NCI-H187 treated with DMSO at 0.1 percent for 48 hours (cell line): Measurements from ENCODE around the gene CYP4F2.
"Not testable (repeated sequence)": the region's sequence is repeated elsewhere in the genome, so short reads cannot be mapped to it uniquely, and the experiment has no call there.

Source experiments
- DNase-seq: peaks from one replicate; lab custom pipeline; 2025; lab: John Stamatoyannopoulos, UW

The CYP4F2 gene

GRCh38 chr19:15846923-15847322 lies 51.0 kb downstream of the CYP4F2 start:
- no peak for DNase-seq

- not testable (repeated sequence) for DNase-seq
Measured at GRCh38 chr19:15843894-15844222, 54.0 kb downstream of the CYP4F2 start.

GRCh38 chr19:15843203-15843893 lies 54.5 kb downstream of the CYP4F2 start:
- no peak for DNase-seq

GRCh38 chr19:15841875-15842569 lies 55.9 kb downstream of the CYP4F2 start:
- DNase-seq: no peak

- no peak for DNase-seq
Measured at GRCh38 chr19:15840833-15841232, 57.0 kb downstream of the CYP4F2 start.

- DNase-seq: not testable (repeated sequence)
Measured at GRCh38 chr19:15839888-15840287, 58.0 kb downstream of the CYP4F2 start.

GRCh38 chr19:15838351-15838750 lies 59.5 kb downstream of the CYP4F2 start:
- no peak for DNase-seq

- DNase-seq: no peak
Measured at GRCh38 chr19:15837221-15837731, 60.6 kb downstream of the CYP4F2 start.

GRCh38 chr19:15836330-15837220 lies 61.3 kb downstream of the CYP4F2 start:
- DNase-seq: no peak

GRCh38 chr19:15835565-15836329 lies 62.1 kb downstream of the CYP4F2 start:
- not testable (repeated sequence) for DNase-seq

- DNase-seq: not testable (repeated sequence)
Measured at GRCh38 chr19:15834232-15834631, 63.6 kb downstream of the CYP4F2 start.

- no peak for DNase-seq
Measured at GRCh38 chr19:15831626-15832025, 66.2 kb downstream of the CYP4F2 start.

- DNase-seq: no peak
Measured at GRCh38 chr19:15829786-15830185, 68.1 kb downstream of the CYP4F2 start.

GRCh38 chr19:15829306-15829698 lies 68.6 kb downstream of the CYP4F2 start:
- no peak for DNase-seq

GRCh38 chr19:15828611-15829305 lies 69.1 kb downstream of the CYP4F2 start:
- not testable (repeated sequence) for DNase-seq

GRCh38 chr19:15828121-15828610 lies 69.7 kb downstream of the CYP4F2 start:
- DNase-seq: no peak
